Cerebellar cortex (tissue), 1 donor: ENCODE measurements around the gene STX16.

Experiments
- DNase-seq: peaks from one replicate; pipeline ENCODE4 v3.0.0-alpha.2; 2015; ENCODE audit warnings: low spot score

Gene STX16

GRCh38 chr20:58710481-58711265 lies 59.6 kb downstream of the STX16 start:
- DNase-seq: no peak

DNA sequence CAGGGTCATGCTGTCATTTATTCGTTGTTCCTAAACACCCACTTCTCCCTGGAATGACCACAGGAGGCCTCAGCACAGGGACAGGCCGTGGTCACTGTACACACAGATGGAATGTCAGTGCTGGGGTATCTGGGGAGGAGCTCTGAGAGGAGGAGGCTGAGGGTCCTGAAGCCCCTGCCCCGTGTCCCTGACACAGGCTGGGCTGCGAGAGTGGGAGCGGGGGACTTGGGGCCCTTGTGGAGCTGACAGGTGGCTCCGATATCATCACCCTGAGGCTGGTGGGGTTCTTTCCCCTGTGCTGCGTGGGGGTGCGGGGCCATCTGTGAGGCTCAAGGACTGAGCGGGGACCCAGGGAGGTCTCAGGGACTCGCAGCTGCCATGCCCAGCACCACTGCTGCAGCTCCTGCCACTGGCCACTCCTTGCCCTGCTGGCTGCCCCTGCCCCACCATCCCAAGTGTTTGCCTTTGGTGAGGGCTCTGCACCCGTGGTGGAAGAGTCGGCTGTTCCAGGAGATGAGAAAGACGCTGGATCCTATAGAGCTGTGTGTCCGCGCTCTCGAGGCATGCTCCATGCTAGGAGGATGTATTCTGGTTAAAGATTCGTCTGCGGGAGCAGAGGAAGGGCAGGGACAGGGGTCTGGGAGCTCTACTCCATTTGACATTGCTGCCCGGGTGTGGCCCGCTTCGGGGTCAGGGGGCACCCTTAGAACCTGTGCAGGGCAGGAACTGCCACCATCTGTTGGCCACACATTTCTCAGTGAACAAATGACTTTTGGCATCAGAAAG lies 60.4 kb downstream of the STX16 start:
- no peak for DNase-seq

DNA sequence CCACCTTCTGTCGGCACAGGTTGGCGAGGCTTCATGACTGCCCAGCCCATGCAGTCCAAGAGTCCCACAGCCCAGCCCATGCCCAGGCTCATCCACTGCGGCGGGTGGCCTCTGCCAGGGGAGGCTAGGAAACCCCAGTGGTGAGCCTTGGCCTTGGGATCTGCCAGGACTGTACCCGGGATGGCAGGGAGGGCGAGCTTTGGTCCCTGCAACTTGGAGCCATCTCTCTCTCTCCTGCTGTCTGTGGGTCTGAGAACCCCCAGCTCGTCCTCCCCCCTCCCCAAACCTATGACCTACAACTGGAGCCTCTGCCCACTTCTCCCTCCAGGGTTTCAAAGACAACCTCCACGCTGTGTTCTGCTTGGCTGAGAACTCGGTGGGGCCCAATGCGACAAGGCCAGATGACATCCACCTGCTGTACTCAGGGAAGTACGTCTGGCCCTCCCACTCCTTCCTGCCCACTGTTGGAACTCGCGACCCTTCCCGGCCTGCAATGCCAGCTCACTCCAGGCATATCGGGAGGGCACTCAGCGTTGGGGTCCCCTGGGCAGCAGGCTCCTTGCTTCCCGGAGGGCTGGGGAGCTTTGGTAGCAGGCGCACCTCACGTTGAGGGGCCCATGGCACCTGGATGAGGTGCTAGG lies 61.2 kb downstream of the STX16 start:
- DNase-seq: no peak

GRCh38 chr20:58712806-58713731 lies 62.0 kb downstream of the STX16 start:
- no peak for DNase-seq

GRCh38 chr20:58713801-58714339 lies 62.8 kb downstream of the STX16 start:
- DNase-seq: no peak

- DNase-seq: no peak
Observed at GRCh38 chr20:58714340-58714922, 63.3 kb downstream of the STX16 start.

GRCh38 chr20:58714923-58715351 lies 63.9 kb downstream of the STX16 start:
- no peak for DNase-seq

GRCh38 chr20:58715391-58715800 lies 64.3 kb downstream of the STX16 start:
- no peak for DNase-seq

- no peak for DNase-seq
Observed at GRCh38 chr20:58715801-58716475, 64.9 kb downstream of the STX16 start.

GRCh38 chr20:58716476-58717277 lies 65.6 kb downstream of the STX16 start:
- no peak for DNase-seq

- DNase-seq: no peak
Observed at GRCh38 chr20:58717278-58718091, 66.4 kb downstream of the STX16 start.

- DNase-seq: no peak
Observed at GRCh38 chr20:58718121-58718563, 67.1 kb downstream of the STX16 start.

GRCh38 chr20:58718729-58719128 lies 67.6 kb downstream of the STX16 start:
- no peak for DNase-seq

GRCh38 chr20:58719258-58719657 lies 68.2 kb downstream of the STX16 start:
- DNase-seq: no peak

GRCh38 chr20:58719971-58720371 lies 68.9 kb downstream of the STX16 start:
- DNase-seq: no peak

GRCh38 chr20:58720890-58721289 lies 69.8 kb downstream of the STX16 start:
- DNase-seq: no peak

DNA sequence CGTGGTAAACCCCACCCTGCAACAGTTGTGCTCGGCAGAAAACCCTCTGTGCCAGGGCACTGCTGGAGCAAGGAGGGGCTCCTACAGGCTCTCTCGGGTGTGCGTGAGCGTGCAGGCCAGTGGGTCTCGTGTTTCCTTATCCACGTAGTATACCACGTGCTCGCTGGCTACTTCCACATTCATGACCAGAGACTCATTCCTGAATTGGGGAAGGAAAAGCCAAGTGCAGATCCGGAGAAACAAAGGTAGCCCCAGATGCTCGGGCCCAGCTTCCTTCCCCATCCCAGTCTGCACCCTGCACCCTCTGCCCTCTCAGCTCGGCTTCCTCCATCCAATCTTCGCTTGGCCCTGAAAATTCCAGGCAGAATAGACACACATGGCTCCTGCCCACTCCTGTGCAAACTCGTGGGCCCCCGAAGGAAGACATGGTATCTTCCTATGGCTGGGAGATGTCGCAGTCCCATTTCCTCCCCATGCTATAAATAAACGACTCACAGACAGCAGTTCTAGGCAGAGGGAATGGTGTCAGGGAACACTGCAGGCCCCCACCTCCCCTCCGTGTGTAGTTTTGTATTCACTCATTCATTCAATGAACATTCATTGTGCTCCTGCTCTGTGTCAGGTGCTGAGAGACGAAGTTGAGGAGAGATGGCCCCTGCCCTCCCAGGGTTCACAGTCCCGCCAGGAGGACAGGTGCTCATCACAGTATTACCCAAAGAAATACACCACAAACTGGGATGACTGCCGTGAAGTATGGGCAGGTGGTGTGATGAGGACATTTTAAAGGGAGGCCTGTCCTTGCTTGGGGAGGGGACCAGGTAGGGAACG lies 71.1 kb downstream of the STX16 start:
- DNase-seq: no peak
